ENCODE measurements around the gene NAALADL2.

- no peak for TF ChIP-seq POLR2A (IDR thresholded peaks at IDR 0.05; ENCODE audit: low read length)
- no peak for TF ChIP-seq GATA1 (IDR thresholded peaks at IDR 0.05; ENCODE audit: low read depth, low read length)
These were observed 429.5 kb downstream of the NAALADL2 start for GRCh38 chr3:175288621-175289020.

All from erythroblast (primary cell).